ELR (cell line): ENCODE results near the gene PRKACA.

Experiments used
- DNase-seq: peaks from one replicate; pipeline ENCODE4 v3.0.0-alpha.2; 2015; ENCODE audit warnings: low read depth

PRKACA gene

DNA sequence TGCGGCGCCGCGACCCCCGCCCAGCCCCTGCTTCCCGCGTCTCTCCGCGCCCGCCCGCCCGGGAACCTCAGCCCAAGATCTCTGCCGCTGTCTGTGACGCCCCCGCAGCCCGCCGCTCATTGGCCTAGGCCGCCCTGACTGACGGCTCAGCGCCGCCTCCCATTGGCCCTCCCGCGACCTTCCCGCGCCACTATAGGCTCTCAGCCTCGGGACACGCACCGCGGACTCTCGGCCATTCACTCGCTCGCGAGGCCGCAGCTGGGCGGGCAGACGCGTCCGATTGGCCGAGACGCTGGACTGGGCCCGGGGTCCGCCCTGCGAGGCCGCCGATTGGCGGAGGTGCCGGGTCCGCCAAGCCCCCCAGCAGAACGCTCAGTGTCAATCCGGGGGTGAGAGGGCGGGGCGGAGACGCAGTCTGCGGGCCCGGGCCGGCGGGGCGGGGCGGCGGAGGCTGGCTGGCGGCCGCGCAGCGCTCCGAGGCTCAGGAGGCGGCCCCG is at the start of gene PRKACA:
PRKACA (minus strand) TSS at position 95 of the 497 bp plus-strand sequence. CDS start 215 bp downstream, outside the sequence.
- peak; percentile 99 for DNase-seq

DNA sequence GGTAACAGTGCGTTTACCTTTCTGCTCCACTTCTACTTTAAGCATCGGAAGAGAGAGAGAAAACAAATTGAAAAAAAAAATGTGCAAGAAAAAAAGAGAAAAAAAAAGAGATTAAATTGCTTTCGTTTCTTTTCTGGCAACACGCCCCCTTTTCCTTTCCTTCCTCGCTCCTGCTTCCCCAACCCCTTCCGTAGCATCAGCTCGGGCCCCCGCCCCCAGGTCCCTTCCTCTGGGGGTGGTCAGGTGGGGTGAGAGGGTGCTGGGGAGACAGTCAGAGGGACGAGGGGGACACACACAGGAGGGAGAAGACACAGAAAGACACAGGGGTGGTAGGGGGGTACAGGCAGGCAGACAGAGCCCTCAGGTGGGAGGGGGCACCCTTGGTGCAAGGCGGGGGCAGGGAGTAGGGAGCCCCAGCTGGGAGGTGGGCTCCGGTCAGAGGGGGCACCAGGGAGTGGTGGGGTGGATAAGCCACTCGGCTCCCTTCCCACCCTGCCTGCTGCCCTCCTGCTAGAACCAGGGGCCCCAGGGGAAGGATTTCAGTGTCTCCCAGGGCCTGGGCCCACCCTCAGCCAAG is 49.5 kb upstream of the PRKACA start:
- no peak for DNase-seq

DNA sequence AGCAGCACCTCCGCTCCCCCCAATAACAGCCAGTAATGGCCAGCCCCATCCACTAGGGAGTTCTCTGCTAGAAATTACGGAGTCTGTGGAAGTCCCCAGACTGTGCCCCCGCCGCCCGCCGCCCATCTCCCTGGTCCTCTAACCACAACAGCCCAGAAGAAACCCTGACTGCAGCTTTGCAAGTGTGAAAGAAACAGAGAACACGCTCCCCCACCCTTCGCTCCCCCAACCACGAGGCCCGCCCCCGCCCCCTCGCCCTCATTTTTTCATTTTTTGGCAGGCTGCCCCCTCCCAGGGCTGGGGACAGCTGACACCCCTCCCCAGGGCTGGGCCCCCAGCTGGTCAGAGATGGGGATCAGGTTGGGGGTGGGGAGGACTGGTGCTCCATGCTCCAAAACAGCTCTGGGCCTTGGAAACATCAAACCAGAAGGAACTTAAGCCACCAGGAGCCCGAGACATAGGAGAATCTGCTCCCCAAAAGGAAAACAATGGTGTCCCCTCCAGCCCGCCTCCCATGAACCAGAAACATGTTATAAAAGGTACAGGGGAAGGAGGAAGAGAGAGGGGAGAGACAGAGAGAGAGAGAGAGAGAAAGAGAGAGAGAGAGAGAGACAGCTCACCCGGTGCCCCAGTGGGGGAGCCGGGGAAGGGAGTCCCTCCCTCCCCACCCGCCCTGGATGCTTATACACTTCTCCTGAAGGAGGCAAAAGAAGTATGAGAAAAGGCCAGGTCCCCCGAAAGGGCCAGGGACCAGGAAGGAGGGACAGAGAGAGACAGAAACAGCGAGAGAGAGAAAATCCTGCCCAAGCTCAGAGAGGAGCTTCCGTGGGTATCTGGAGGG is 48.6 kb upstream of the PRKACA start:
- DNase-seq, result no peak

DNA sequence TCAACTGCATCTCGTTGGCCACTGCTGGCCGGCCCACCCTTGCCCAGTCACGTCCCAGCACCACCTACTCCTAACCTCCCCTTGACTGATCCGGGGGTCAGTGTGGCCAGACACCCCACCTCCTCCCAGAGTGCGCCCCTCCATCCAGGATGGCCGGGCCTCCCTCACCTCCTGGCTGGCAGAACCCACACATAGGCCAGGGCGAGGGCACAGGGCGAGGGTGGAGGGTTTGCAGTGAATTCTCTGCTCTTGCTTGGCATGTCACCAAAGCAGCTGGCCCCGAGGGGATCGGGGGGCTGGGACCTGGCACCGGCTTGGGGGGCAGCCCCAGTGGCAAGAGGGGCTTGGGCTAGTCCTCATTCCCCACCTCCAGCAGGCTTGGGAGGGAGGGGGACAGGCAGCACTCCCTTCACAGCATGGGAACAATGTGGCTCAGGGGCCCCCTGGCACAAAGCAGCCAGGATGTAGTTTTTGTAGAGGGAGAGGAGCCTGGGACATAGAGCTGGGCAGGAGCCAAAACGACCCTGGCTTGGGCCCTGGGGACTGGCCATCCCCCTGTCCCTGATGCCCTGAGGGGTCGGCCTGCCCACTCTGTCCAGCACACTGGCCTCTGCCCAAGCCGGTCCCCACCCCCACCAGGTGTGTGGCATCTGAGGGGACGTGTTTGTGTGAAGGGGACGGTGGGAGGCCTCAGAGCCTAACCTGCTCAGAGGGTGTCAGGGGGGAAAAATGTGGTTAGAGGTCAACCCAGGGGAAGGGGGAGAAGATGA is 47.3 kb upstream of the PRKACA start:
- no peak for DNase-seq

DNA sequence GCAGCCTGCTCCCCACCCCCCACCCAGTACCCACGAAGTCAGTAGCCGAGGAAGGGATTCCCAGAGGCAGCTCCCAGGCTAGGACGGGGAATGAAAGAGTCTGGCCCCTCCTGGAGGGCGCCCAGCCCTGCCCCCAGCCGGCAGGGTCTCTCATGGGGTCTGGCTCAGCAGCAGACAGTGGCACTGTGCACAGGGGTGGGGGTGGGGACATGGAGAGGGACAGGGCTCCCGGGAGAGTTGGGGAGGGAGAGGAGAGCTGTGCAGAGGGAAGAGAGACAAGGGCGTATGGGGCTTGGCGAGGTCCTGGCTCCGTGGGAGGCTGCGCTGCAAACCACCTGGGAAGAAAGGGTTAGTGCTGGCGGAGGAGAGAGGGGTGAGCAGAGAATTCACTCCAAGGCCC is 46.5 kb upstream of the PRKACA start:
- no peak for DNase-seq

DNA sequence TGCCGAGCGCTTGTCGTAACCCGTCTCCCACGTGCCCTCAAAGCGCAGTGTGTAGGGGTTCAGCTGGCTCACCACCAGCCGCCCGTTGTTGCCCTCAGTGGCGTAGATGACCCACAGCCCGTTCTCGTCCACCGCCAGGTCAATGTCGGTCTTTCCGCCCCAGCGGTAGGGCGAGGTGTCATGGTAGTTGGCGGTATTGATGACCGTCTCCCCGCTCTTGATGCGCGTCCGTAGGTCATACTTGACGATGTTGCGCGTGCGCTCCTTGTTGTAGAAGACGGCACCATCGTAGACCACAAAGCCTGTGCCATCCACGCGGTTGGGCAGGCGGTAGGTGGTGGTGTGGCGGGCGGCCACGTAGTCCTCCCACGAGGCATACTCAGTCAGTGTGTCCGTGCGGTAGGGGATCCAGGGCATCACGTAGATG is 45.3 kb upstream of the PRKACA start:
- no peak for DNase-seq

DNA sequence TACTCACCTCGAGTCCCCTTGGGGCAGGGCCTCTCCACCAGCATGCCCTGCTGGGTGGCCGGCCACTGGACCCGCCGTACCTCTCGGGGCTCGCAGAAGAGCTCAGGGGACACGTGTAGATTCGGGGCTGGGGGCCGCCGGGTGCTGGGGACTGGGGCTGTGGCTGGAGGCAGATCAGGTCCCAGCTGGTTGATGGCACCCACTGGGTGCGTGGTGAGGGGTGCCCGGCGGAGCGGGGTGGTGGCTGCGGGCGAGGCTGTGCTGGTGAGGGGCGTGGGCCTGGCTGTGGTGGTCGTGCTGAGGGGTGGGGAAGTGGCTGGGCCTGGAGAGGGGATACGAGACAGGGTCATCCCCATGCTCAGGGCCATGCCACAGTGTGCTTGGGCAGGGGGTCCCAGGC is 43.7 kb upstream of the PRKACA start:
- no peak for DNase-seq

DNA sequence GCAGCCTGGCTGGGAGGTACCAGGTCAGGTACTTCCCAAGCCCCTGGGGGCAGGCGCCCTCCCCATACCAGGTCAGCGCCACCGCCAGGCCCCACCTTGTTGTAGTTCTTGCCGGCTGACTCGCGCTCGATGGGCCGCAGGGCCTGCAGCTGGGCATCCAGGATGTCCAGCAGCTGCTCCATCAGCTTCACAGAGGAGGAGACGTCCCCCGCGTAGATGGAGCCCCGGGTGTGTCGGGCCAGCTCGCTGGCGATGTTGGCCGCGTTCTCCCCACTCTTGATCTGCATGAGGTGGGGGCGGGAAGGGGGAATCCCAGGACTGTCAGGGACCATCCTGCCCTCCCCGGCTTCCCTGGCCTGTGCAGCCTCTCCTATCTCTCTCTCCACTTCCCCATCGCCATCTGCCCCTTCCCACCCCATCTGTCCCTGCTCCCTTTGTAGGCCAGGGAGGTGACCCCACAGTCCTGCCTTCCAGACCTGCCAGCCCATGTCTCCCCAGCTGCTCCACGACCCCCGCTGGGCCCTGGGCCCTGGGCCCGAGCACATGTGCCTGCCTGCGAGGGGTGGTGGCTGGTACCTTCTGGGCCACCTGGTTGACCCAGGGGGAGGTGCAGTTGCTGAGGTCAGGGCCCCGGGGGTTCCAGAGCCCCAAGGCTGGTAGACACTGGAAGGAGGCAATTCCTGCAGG is 42.6 kb upstream of the PRKACA start:
- DNase-seq, result no peak

DNA sequence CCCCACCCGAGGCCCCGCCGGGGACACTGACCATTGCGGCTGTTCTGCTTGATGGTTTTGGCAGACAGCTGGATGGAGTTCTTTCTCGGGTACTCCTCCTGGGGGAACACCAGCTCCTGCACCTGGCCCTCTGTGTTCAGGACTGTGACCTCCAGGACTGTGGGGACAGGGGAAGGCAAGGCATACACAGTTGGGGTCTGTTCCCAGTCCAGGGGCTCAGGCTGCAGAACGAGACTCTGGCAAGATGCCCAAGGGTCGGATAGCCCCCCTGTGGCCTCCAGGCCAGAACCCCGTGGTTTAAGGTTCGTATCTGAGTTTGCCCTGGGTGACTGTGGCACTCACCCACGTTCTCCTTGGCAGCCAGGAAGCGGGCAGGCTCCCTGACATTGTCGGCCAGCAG is 41.5 kb upstream of the PRKACA start:
- no peak for DNase-seq

DNA sequence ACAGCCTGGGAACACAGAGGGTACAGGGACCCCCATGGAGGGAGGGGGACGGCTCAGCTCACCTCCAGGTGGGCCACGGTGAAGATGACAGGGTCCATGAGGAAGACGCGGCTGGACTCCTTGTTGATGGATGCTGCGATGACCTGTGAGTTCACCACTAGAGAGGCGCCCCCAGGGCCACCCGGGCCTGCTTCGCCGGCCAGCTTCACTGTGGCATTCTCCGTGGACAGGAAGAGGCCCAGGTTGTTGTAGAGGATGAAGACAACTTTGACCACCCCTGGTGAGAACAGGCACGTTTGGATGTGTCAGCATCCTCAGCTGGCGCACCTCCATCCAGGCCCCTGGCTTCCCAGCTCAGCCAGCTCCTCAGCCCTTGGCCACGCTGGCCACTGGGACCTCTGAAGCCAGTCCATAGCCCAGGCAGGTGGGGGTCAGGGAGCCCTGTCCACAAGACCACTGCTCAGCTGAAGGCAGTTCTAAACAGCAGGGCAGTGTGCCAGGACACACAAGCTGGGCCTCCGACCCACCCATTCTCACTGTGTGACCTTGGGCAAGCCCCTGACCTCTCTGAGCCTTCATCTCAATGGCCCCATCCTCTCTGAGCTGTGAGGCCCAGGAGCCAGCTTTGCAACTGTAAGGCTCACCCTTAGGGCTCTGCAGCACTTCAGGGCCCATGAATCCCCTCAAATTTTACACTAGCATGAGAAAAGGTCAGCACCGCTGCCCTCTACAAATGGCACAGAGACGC is 40.9 kb upstream of the PRKACA start:
- DNase-seq, result no peak

DNA sequence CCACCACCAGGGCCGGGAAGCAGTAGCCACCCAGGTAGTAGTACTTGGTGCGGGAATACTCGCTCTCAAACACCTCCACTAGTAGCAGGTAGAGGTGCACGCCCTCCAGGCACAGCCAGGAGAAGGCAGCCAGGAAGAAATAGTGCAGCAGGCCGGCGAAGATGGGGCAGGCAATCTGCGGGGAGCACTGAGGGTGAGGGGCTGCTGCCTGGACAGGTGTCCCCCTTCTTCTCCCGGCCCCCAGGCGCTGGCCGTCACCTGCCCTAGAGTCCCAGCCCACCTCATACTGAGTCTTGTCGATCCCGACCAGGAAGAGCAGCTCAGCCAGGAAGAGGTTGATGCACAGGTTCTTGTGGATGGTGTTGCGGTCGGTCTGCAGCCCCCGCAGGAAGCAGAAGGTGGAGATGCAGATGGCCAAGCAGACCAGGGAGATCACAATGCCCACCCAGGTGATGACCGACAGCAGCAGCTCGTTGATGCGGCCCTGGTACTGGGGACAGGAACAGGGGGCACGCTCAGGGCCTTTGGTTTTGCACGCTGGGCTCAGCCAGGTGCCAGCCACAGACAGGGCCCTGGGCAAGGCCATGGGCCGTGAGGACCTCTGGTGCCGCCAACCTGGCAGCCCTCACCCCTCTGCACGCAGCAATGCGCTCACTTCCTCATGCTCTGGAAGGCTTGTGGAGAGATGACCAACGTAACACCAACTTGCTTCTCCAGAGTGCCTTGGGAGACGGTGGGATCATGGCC is 39.6 kb upstream of the PRKACA start:
- DNase-seq, result no peak

DNA sequence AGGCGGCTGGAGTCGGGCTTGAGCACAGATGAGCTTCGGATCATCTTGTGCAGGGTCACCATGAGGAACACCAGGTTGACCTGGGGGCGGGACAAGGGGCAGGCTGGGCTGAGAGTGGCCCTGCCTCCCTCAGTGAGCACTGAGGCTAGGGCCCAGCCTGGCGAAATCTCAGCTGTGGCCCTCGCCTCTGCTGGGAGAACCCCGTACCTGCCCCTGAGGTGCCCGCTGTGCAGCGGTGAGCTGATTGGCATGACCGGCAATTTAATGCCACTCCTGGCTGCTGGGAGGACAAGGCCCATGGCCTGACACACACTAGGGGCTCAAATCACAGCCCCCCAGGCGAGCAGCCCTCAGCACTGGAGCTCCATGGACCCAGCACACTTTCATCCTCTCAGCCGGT is 38.6 kb upstream of the PRKACA start:
- no peak for DNase-seq

DNA sequence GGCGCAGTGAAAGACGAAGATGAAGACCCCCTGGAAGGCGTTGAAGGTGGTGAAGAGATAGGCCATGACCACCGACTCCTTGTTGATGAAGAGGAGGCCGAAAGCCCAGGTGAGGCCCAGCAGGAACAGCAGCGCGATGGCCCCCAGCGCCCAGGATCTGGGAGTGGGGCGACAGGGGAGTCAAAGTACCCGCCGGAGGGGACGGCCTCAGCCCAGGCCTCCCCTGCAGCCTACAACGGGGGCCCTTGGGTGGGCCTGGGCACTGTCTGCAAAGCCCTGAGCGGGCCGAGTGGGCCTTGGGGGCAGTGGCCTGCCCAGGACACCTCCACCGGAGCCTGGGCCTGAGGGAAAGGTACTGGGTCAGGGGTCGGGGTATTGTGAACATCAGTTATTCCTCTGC is 37.8 kb upstream of the PRKACA start:
- DNase-seq, result no peak

DNA sequence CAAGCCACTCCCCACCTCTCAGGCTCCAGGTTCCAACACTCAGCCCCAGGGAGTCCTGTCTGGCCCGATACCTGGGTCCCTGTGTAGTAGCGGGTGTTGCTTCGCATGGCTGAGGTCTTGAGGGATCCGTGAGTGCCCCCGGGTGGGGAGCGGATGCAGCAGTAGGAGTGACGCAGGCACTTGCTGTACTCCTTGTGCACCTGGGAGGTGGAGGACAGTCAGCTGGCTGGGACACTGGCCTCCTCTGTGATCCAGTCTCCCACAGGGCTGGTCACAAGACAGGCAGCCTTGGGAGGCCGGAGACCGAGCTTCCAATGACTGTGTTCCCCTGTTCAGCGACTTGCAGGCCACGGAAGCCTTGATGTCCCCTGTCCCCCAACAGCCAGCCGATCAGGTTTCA is 35.2 kb upstream of the PRKACA start:
- DNase-seq, result no peak

DNA sequence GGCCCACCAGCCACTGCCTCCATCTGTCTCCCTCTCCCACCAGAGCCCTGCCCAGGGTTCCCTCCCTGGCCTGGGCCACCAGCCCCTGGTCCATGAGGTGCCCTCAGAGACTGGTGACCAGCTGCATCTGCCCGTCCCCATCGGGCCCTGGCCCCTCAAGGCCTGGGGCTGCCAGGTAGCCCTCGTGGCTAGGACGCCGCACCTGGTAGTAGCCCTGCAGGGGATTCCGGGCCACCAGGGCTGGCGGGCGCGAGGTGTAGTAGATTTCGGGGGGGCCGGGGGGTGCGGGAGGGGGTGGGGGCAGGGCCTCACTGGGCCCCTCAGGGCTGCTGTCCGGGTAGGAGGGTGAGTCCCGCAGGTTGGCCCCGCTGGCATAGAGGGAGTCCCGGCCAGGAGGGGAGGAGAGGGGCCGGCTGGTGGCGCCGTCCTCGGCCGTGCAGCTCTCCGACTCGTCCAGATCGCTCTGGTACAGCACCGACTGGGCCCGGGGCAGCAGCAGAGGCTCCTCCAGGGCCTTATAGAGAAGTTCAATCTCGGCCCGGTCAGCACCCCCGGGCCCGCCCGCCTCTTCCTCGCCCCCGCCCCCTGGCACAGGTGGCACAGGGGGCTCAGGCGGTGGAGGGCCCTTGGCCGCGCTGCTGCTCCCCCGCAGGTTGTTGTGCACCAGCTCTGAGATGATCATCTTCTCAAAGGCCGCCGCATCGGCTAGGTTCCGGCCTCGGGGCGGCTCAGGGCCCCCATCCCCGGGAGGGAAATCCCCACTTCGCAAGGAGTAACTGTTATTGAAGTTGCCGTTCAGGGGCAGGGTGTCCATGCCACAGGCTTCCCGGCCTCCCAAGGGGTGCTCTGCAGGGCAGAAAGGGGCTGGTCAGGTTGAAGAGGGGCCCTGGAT is 33.5 kb upstream of the PRKACA start:
- no peak for DNase-seq

DNA sequence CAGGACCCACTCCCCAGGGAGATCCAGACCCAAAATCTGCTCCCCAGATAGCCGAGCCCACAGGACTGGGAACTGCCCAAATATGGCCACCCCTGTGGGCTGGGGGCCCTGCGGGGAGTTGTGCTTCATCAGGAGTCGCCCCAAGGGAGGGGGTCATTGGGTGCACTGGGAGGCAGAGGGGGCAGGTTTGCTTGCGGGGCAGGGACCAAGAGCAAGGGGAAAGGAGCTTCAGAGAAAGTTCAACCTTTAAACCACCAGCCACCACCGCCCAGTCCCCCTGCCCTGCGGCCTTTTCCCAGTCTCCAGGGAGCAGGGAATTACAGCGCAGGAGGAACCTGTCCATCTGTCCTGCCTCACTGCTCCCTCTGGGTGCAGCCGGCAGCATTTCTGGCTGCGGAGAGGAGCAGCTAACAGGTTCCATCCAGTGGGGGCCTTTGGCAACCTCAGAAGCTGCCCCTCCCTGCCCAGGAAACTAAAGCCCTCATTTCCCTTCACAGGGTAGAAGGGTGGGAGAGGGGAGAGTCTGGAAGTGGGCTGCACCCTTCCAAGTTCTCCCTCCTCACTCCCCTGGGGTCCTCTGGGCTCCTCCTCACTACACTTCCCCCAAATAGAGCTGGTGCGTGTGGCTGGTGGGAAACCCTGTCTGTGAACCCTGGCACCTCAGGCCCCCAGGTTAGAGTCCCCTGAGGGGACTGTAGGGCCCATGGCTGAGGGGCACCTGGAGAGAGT is 32.6 kb upstream of the PRKACA start:
- DNase-seq, result no peak

DNA sequence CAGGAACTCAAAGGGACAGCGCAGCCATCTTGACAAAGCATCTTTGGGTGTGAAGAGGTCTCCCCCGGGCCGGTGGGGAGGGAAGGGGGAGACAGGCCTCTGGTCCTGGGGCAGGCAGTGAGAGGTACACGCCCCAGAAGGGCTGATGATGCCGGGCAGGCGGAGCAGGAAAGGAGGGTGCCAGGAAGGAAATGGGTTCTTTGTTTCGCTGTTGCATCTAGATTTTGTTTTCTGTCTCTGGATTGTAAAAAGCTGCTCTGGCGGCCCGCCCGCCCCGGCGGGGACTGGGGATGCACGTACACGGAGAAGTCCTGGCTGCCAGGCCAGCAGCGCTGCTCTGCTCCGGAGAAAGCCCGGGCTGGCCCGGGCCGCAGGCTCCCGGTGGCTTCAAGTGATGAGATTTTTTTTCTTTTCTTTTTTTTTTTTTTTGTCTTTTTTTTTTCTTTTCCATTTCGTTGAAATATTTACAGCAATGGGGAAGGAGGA is 32.0 kb upstream of the PRKACA start:
- DNase-seq, result no peak

DNA sequence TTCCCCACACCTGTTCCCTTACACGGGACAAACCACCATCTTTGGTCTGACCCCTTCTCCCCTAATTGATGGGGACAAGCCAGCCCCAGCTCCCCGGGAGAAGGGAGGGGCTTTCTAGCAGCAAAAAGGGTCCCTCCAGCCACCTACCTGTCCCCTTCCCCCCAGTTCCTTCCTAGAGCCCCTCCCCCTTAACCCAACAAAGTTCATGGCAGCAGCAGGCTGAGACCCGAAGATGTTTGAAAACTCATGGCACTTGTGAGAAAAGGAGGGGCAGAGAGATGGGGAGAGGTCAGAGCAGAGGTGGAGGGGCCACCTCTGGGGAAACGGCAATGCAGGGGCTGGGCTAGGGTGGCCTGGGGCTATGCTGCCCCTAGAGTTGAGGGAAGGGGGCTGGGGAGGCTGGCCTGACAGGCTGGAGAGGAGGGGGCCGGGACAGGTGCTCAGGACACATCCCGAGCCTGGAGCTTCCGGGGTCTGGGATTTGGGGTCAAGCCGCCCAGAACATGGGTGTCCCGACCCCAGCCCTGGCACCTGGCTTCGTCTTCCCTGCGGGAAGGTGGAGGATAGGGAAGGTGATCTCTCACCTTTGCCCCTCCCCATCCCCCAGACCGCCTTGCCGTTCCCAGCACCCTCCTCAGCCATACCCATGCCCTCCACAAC is 31.3 kb upstream of the PRKACA start:
- DNase-seq, result no peak
